Measurements from ENCODE around the gene CRELD1.

GRCh38 chr3:9911863-9912262, 21.8 kb upstream of the CRELD1 start:
- TF ChIP-seq CTCF (IDR thresholded peaks at IDR 0.05) (no peak), POLR2A (IDR thresholded peaks at IDR 0.05) (no peak)
